ENCODE results near the gene HMG20A. TPM values are rescaled to one million over a fixed set of nuclear protein-coding genes. Genes with fewer than 3 reads are reported as not detected.

HMG20A gene
- total and polyA plus RNA-seq, 2 of the 13 experiments (the other 11 are each of a cell fraction or from before 2014, with no cell fraction given): 28.0 to 35.2 TPM

DNA sequence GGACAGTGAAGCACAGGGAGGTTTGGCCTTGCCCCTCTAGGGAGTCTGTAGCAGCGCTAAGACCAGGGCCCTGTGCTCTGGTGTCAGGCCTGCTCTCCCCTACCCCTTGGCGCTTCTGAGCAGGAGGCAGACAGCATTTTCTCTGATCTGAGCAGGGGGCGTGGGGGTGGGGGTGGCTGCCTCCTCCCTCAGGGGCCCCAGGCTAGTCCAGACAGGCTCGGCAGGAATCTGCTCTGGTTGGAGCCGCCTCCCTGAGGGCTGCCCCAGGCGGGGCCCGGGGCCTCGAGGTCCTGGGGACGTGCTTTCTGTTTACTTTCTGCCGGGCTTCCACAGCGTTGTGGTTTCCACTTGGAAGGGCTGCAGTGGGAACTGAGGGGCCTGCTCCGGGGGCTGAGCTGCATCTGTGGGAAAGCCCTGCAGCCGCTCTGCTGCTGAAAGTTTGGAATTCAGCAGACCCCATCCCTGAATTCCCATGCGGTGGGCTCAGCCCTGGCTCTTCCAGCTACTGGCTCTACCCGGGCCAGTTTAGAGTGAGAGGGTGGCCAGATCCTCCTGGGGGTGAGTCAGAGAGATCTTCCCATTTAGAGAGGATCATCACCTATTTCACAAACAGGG is 106.6 kb downstream of the HMG20A start (continued):
- TF ChIP-seq, protein P1, sequence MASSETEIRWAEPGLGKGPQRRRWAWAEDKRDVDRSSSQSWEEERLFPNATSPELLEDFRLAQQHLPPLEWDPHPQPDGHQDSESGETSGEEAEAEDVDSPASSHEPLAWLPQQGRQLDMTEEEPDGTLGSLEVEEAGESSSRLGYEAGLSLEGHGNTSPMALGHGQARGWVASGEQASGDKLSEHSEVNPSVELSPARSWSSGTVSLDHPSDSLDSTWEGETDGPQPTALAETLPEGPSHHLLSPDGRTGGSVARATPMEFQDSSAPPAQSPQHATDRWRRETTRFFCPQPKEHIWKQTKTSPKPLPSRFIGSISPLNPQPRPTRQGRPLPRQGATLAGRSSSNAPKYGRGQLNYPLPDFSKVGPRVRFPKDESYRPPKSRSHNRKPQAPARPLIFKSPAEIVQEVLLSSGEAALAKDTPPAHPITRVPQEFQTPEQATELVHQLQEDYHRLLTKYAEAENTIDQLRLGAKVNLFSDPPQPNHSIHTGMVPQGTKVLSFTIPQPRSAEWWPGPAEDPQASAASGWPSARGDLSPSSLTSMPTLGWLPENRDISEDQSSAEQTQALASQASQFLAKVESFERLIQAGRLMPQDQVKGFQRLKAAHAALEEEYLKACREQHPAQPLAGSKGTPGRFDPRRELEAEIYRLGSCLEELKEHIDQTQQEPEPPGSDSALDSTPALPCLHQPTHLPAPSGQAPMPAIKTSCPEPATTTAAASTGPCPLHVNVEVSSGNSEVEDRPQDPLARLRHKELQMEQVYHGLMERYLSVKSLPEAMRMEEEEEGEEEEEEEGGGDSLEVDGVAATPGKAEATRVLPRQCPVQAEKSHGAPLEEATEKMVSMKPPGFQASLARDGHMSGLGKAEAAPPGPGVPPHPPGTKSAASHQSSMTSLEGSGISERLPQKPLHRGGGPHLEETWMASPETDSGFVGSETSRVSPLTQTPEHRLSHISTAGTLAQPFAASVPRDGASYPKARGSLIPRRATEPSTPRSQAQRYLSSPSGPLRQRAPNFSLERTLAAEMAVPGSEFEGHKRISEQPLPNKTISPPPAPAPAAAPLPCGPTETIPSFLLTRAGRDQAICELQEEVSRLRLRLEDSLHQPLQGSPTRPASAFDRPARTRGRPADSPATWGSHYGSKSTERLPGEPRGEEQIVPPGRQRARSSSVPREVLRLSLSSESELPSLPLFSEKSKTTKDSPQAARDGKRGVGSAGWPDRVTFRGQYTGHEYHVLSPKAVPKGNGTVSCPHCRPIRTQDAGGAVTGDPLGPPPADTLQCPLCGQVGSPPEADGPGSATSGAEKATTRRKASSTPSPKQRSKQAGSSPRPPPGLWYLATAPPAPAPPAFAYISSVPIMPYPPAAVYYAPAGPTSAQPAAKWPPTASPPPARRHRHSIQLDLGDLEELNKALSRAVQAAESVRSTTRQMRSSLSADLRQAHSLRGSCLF (CRISPR knock-in tag; IDR thresholded peaks at IDR 0.05; ENCODE audit: borderline replicate concordance): no peak
- TF ChIP-seq RXRA (CRISPR knock-in tag; IDR thresholded peaks at IDR 0.05): peak; percentile 50
- TF ChIP-seq SNAPC2 (CRISPR knock-in tag; IDR thresholded peaks at IDR 0.05): no peak
- TF ChIP-seq, protein P2, sequence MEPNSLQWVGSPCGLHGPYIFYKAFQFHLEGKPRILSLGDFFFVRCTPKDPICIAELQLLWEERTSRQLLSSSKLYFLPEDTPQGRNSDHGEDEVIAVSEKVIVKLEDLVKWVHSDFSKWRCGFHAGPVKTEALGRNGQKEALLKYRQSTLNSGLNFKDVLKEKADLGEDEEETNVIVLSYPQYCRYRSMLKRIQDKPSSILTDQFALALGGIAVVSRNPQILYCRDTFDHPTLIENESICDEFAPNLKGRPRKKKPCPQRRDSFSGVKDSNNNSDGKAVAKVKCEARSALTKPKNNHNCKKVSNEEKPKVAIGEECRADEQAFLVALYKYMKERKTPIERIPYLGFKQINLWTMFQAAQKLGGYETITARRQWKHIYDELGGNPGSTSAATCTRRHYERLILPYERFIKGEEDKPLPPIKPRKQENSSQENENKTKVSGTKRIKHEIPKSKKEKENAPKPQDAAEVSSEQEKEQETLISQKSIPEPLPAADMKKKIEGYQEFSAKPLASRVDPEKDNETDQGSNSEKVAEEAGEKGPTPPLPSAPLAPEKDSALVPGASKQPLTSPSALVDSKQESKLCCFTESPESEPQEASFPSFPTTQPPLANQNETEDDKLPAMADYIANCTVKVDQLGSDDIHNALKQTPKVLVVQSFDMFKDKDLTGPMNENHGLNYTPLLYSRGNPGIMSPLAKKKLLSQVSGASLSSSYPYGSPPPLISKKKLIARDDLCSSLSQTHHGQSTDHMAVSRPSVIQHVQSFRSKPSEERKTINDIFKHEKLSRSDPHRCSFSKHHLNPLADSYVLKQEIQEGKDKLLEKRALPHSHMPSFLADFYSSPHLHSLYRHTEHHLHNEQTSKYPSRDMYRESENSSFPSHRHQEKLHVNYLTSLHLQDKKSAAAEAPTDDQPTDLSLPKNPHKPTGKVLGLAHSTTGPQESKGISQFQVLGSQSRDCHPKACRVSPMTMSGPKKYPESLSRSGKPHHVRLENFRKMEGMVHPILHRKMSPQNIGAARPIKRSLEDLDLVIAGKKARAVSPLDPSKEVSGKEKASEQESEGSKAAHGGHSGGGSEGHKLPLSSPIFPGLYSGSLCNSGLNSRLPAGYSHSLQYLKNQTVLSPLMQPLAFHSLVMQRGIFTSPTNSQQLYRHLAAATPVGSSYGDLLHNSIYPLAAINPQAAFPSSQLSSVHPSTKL (CRISPR knock-in tag; IDR thresholded peaks at IDR 0.05): peak; percentile 58
- peak; percentile 77; the same call in 1 of the 2 replicates for TF ChIP-seq KLF12 (CRISPR knock-in tag; IDR thresholded peaks at IDR 0.05; ENCODE audit: borderline replicate concordance)
- TF ChIP-seq SIN3A (IDR thresholded peaks at IDR 0.05; ENCODE audit: borderline replicate concordance, low read depth, low read length): no peak
- TF ChIP-seq NCOA2 (CRISPR knock-in tag; IDR thresholded peaks at IDR 0.05): peak; percentile 24; the same call in 1 of the 2 replicates
- TF ChIP-seq, protein P3, sequence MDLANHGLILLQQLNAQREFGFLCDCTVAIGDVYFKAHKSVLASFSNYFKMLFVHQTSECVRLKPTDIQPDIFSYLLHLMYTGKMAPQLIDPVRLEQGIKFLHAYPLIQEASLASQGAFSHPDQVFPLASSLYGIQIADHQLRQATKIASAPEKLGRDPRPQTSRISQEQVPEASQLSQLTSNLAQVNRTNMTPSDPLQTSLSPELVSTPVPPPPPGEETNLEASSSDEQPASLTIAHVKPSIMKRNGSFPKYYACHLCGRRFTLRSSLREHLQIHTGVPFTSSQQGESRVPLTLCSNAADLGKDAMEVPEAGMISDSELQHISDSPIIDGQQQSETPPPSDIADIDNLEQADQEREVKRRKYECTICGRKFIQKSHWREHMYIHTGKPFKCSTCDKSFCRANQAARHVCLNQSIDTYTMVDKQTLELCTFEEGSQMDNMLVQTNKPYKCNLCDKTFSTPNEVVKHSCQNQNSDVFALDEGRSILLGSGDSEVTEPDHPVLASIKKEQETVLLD (CRISPR knock-in tag; IDR thresholded peaks at IDR 0.05; ENCODE audit: low read depth): no peak
- TF ChIP-seq ZNF10 (CRISPR knock-in tag; IDR thresholded peaks at IDR 0.05; ENCODE audit: borderline replicate concordance, low read depth): no peak
- TF ChIP-seq ZNF605 (CRISPR knock-in tag; IDR thresholded peaks at IDR 0.05): peak; percentile 63; the same call in 1 of the 2 replicates

Data from HepG2 (cell line).